ENCODE measurements around the gene EFNA5.

GRCh38 chr5:107361945-107362344, 308.8 kb downstream of the EFNA5 start:
- no peak for TF ChIP-seq CTCF (optimal IDR thresholded peaks at IDR 0.05 in 1 of 3, IDR thresholded peaks at IDR 0.05 in 1 of 3, conservative IDR thresholded peaks at IDR 0.05 in 1 of 3; ENCODE audit: extremely low read depth in 1 of 3, insufficient read depth in 2 of 3, low read length in 3 of 3)
- TF ChIP-seq EZH2 (IDR thresholded peaks at IDR 0.05; ENCODE audit: low read length): no peak

Data from keratinocyte (primary cell).